WTC11 (cell line): Measurements from ENCODE around the gene BRSK1. TPM values are rescaled to one million over a fixed set of nuclear protein-coding genes. Genes with fewer than 3 reads are reported as not detected.
A peak's percentile ranks its signal among the peaks of the same experiment; 100 is the strongest.

Source experiments
- ATAC-seq: fragments of 200-7000 bp; cut with Tn5 transposase; 2 replicates; pipeline ENCODE4 v1.10.0; 2021; ENCODE audit warnings: mild to moderate bottlenecking, moderate library complexity
- CTCF ChIA-PET: fragments of 300-600 bp; sonication (Branson Sonifier 250); formaldehyde crosslinking; loops from one replicate; lab custom pipeline; 2021; ENCODE audit warnings: antibody characterized with exemption; lab: Charles Lee
- POLR2A ChIA-PET: fragments of 350-600 bp; sonication (Branson Sonifier 250); formaldehyde crosslinking; loops from one replicate; lab custom pipeline; 2021; ENCODE audit warnings: antibody characterized with exemption; lab: Charles Lee
- DNase-seq: peaks from one replicate; pipeline ENCODE4 v3.0.0; 2021; ENCODE audit warnings: low spot score
- H3K27ac Mint-ChIP-seq: 2 replicates; pipeline ENCODE4 v1.8.0; 2021; ENCODE audit warnings: mixed read lengths
- H3K27me3 Mint-ChIP-seq: 2 replicates; pipeline ENCODE4 v1.8.0; 2021; ENCODE audit warnings: low read depth, mild to moderate bottlenecking, moderate library complexity, mixed read lengths
- H3K36me3 Mint-ChIP-seq: 2 replicates; pipeline ENCODE4 v1.8.0; 2021; ENCODE audit warnings: mixed read lengths
- H3K4me1 Mint-ChIP-seq: 2 replicates; pipeline ENCODE4 v1.8.0; 2022; ENCODE audit warnings: mixed read lengths
- H3K4me3 Mint-ChIP-seq: 2 replicates; pipeline ENCODE4 v1.8.0; 2021; ENCODE audit warnings: mild to moderate bottlenecking, moderate library complexity, mixed read lengths
- H3K9me3 Mint-ChIP-seq: 2 replicates; pipeline ENCODE4 v1.8.0; 2021; ENCODE audit warnings: mixed read lengths
- AFF4 ChIP-seq: sonication (generic); formaldehyde crosslinking; IDR thresholded peaks from 2 replicates; pipeline ENCODE4 v1.8.1; 2023; ENCODE audit warnings: mild to moderate bottlenecking, missing genetic modification reagents, borderline replicate concordance
- AR ChIP-seq: fragments of 250-450 bp; sonication (Bioruptor Pico); IDR thresholded peaks from 2 replicates; pipeline ENCODE4 v1.9.0; 2021; ENCODE audit warnings: mild to moderate bottlenecking
- ARID4B ChIP-seq: sonication (generic); formaldehyde crosslinking; IDR thresholded peaks from 2 replicates; pipeline ENCODE4 v1.8.0; 2023; ENCODE audit warnings: missing genetic modification reagents, mild to moderate bottlenecking, borderline replicate concordance
- CREB1 ChIP-seq: sonication (generic); formaldehyde crosslinking; IDR thresholded peaks from 2 replicates; pipeline ENCODE4 v1.8.0; 2023; ENCODE audit warnings: mild to moderate bottlenecking, missing genetic modification reagents
- CTCF ChIP-seq: fragments of 200-600 bp; IDR thresholded peaks from 2 replicates; pipeline ENCODE4 v1.8.0; 2022; ENCODE audit warnings: antibody characterized with exemption
- EMX1 ChIP-seq: fragments of 250-450 bp; sonication (Bioruptor Pico); IDR thresholded peaks from 2 replicates; pipeline ENCODE4 v1.8.0; 2021; ENCODE audit warnings: mild to moderate bottlenecking
- ETV6 ChIP-seq: sonication (generic); formaldehyde crosslinking; IDR thresholded peaks from 2 replicates; pipeline ENCODE4 v1.8.1; 2022; ENCODE audit warnings: mild to moderate bottlenecking, missing genetic modification reagents
- FOXJ3 ChIP-seq: sonication (generic); formaldehyde crosslinking; IDR thresholded peaks from 2 replicates; pipeline ENCODE4 v1.9.0; 2021; ENCODE audit warnings: missing genetic modification reagents, mild to moderate bottlenecking, borderline replicate concordance
- FOXK1 ChIP-seq: sonication (generic); formaldehyde crosslinking; IDR thresholded peaks from 2 replicates; pipeline ENCODE4 v1.8.0; 2022; ENCODE audit warnings: mild to moderate bottlenecking, moderate library complexity, missing genetic modification reagents
- FOXP1 ChIP-seq: sonication (generic); formaldehyde crosslinking; IDR thresholded peaks from 2 replicates; pipeline ENCODE4 v1.8.0; 2022; ENCODE audit warnings: missing genetic modification reagents, mild to moderate bottlenecking, moderate library complexity, borderline replicate concordance
- GRHL2 ChIP-seq: fragments of 250-450 bp; sonication (Bioruptor Pico); IDR thresholded peaks from 2 replicates; pipeline ENCODE4 v1.8.0; 2022; ENCODE audit warnings: mild to moderate bottlenecking, moderate library complexity; ENCODE audit not compliant: insufficient replicate concordance, severe bottlenecking
- MAX ChIP-seq: sonication (generic); formaldehyde crosslinking; IDR thresholded peaks from 2 replicates; pipeline ENCODE4 v1.8.0; 2022; ENCODE audit warnings: mild to moderate bottlenecking, missing genetic modification reagents
- NFYB ChIP-seq: sonication (generic); formaldehyde crosslinking; conservative IDR thresholded peaks from 2 replicates; pipeline ENCODE4 v1.8.0; 2022; ENCODE audit warnings: low read depth, missing genetic modification reagents
- NR1H2 ChIP-seq: sonication (generic); formaldehyde crosslinking; IDR thresholded peaks from 2 replicates; pipeline ENCODE4 v1.9.0; 2021; ENCODE audit warnings: mild to moderate bottlenecking, moderate library complexity, missing genetic modification reagents
- PRRX2 ChIP-seq: fragments of 250-450 bp; sonication (Bioruptor Pico); IDR thresholded peaks from 2 replicates; pipeline ENCODE4 v1.8.0; 2021; ENCODE audit warnings: mild to moderate bottlenecking
- RELA ChIP-seq: sonication (generic); formaldehyde crosslinking; IDR thresholded peaks from 2 replicates; pipeline ENCODE4 v1.8.1; 2022; ENCODE audit warnings: missing genetic modification reagents, mild to moderate bottlenecking, borderline replicate concordance
- SMAD3 ChIP-seq: sonication (generic); formaldehyde crosslinking; IDR thresholded peaks from 2 replicates; pipeline ENCODE4 v1.8.0; 2022; ENCODE audit warnings: missing genetic modification reagents, mild to moderate bottlenecking, borderline replicate concordance
- SOX15 ChIP-seq: fragments of 250-450 bp; sonication (Bioruptor Pico); IDR thresholded peaks from 2 replicates; pipeline ENCODE4 v1.9.0; 2021; ENCODE audit warnings: mild to moderate bottlenecking
- SP1 ChIP-seq: sonication (generic); formaldehyde crosslinking; conservative IDR thresholded peaks from 2 replicates; pipeline ENCODE4 v1.8.1; 2022; ENCODE audit warnings: missing genetic modification reagents
- USF2 ChIP-seq: sonication (generic); formaldehyde crosslinking; IDR thresholded peaks from 2 replicates; pipeline ENCODE4 v1.8.1; 2023; ENCODE audit warnings: mild to moderate bottlenecking, missing genetic modification reagents, moderate library complexity
- ZMAT4 ChIP-seq: fragments of 250-450 bp; sonication (Bioruptor Pico); IDR thresholded peaks from 2 replicates; pipeline ENCODE4 v1.9.0; 2021; ENCODE audit warnings: mild to moderate bottlenecking
- ZNF138 ChIP-seq: sonication (generic); formaldehyde crosslinking; conservative IDR thresholded peaks from 2 replicates; pipeline ENCODE4 v1.8.1; 2022; ENCODE audit warnings: mild to moderate bottlenecking, moderate library complexity, missing genetic modification reagents
- ZNF263 ChIP-seq: sonication (generic); formaldehyde crosslinking; IDR thresholded peaks from 2 replicates; pipeline ENCODE4 v1.8.1; 2022; ENCODE audit warnings: low read depth, mild to moderate bottlenecking, moderate library complexity, missing genetic modification reagents
- total RNA-seq: library from RNA; stranded (reverse); gene quantifications from 3 replicates; pipeline ENCODE4 v1.2.3, GENCODE V29; 2021

Gene BRSK1
- total RNA-seq, 1 experiment from 2014 or later = 52.4 TPM

- CTCF ChIA-PET = interaction anchor here (0.6 to 2.4 kb wide), 32 partner anchors 9 to 1321 kb away, joined by 3 to 35 read pairs (median 4); partner anchors contain the start of genes COX6B2, DNAAF3, HSPBP1 and PPP1R12C
- DNase-seq = peak; percentile 100
- peak; percentile 89 for ATAC-seq
- H3K4me3 Mint-ChIP-seq = peak within 1 kb of the TSS; percentile 83
- POLR2A ChIA-PET = interaction anchor here (0.7 to 2.1 kb wide), 30 partner anchors 10 to 1359 kb away, joined by 3 to 28 read pairs (median 4); partner anchors contain the start of genes COX6B2, FIZ1, HSPBP1 and ISOC2
- H3K9me3 Mint-ChIP-seq = no peaks in the 10 kb centered on the region
- peaks cover 13% of the 10 kb centered on the region for H3K4me1 Mint-ChIP-seq
- peaks cover 21% of the 10 kb centered on the region for H3K36me3 Mint-ChIP-seq
- peaks cover 26% of the 10 kb centered on the region for H3K27me3 Mint-ChIP-seq
- peak within 1 kb of the TSS; percentile 100 for H3K27ac Mint-ChIP-seq
- TF ChIP-seq PRRX2 (CRISPR knock-in tag) (no peak), NFYB (CRISPR knock-in tag) (peak; percentile 97), ZMAT4 (CRISPR knock-in tag) (no peak), RELA (CRISPR knock-in tag) (no peak), CREB1 (CRISPR knock-in tag) (no peak), CTCF (no peak), AR (no peak), NR1H2 (no peak), EMX1 (CRISPR knock-in tag) (no peak), ZNF263 (CRISPR knock-in tag) (no peak), AFF4 (CRISPR knock-in tag) (no peak), MAX (CRISPR knock-in tag) (peak; percentile 35), USF2 (no peak), SOX15 (CRISPR knock-in tag) (no peak), FOXJ3 (CRISPR knock-in tag) (no peak), FOXP1 (CRISPR knock-in tag) (no peak), SP1 (CRISPR knock-in tag) (peak; percentile 94), GRHL2 (CRISPR knock-in tag) (no peak), ETV6 (CRISPR knock-in tag) (no peak), ZNF138 (CRISPR knock-in tag) (no peak), SMAD3 (CRISPR knock-in tag) (no peak), FOXK1 (peak; percentile 84), ARID4B (CRISPR knock-in tag) (peak; percentile 59; the same call in 1 of the 2 replicates)
These were observed 55.5 kb downstream of the BRSK1 start, which contains the start of gene KMT5C for GRCh38 chr19:55339105-55339888. TSS of gene KMT5C (plus strand) at chr19:55339876. CDS start at chr19:55341937, 2,061 bp downstream.
